ENCODE measurements around the gene C1QTNF6. TPM values are rescaled to one million over a fixed set of nuclear protein-coding genes. Genes with fewer than 3 reads are reported as not detected.

The C1QTNF6 gene
- total and polyA plus RNA-seq, 2 donors (not counting 3 experiments of a cell fraction or from before 2014, with no cell fraction given) = 20.2 to 27.6 TPM

GRCh38 chr22:37198258-37199102 is 10.4 kb upstream of the C1QTNF6 start:
- FAIRE-seq = no peak
- H3K79me2 ChIP-seq (ENCODE audit: control insufficient read depth, insufficient read depth, low read length) = no peaks in the 10 kb centered on the region
- H3K4me3 ChIP-seq (replicated peaks in 1 of 3; ENCODE audit: insufficient read depth in 1 of 3, low read depth in 1 of 3, low read length in 3 of 3) = peak overlapping the region; percentile 39 to 56 (median 52)
- CTCF ChIA-PET = interaction anchor here (0.6 to 5.1 kb wide), 44 partner anchors 10 to 692 kb away, joined by 3 to 69 read pairs (median 5); partner anchors contain the start of genes C1QTNF6, FOXRED2, IFT27 and KCTD17
- no peaks in the 10 kb centered on the region for H3K36me3 ChIP-seq (ENCODE audit: control insufficient read depth in 2 of 2, extremely low read depth in 1 of 2, insufficient read depth in 2 of 2, low read length in 2 of 2)
- dilution Hi-C loops (cut with MboI; ENCODE audit: extremely low pct_ligation_motif_present, low sequenced_read_pairs) (no loop called here), intact Hi-C loops (cut with micrococcal nuclease) (loop anchor here (1.0 to 2.0 kb wide), 8 partner anchors 9 to 416 kb away; no protein-coding TSS in a partner anchor)
- TF ChIP-seq FOS (IDR thresholded peaks at IDR 0.05; ENCODE audit: borderline replicate concordance, insufficient read depth, low read length) (no peak), GATA2 (IDR thresholded peaks at IDR 0.05; ENCODE audit: insufficient read depth, insufficient read length, low read depth, low read length) (no peak), CTCF (IDR thresholded peaks at IDR 0.05; ENCODE audit: extremely low read depth in 1 of 2, insufficient read depth in 1 of 2, low read depth in 1 of 2, low read length in 2 of 2) (peak; percentile 67 to 90), JUN (IDR thresholded peaks at IDR 0.05; ENCODE audit: borderline replicate concordance, insufficient read depth, insufficient read length, low read depth) (no peak)
- POLR2A ChIA-PET = no interaction called here
- peak overlapping the region; percentile 71 for H3K27ac ChIP-seq (ENCODE audit: insufficient read depth, low read depth, low read length)
- H3K9ac ChIP-seq (replicated peaks; ENCODE audit: extremely low read depth, insufficient read depth, low read length) = peak overlapping the region; percentile 80
- BruUV-seq (replicated peaks) = no TSS peak
- H4K20me1 ChIP-seq (replicated peaks; ENCODE audit: control insufficient read depth, extremely low read depth, insufficient read depth, low read length) = no peaks in the 10 kb centered on the region
- no peaks in the 10 kb centered on the region for H3K9me3 ChIP-seq (replicated peaks; ENCODE audit: control insufficient read depth, insufficient read depth, low read length)
- H3K27me3 ChIP-seq (ENCODE audit: control insufficient read depth in 2 of 2, insufficient read depth in 2 of 2, low read length in 2 of 2) = no peaks in the 10 kb centered on the region
- no peaks in the 10 kb centered on the region for H3K9me1 ChIP-seq (replicated peaks; ENCODE audit: control insufficient read depth, extremely low read depth, insufficient read depth, low read length)
- H3K4me1 ChIP-seq (ENCODE audit: control insufficient read depth, extremely low read depth, insufficient read depth, low read length) = peaks cover 28% of the 10 kb centered on the region
- peak overlapping the region; percentile 87 for H2AFZ ChIP-seq (ENCODE audit: low read depth, low read length)
- DNase-seq (ENCODE audit: low read depth, low spot score) = peak; percentile 71
- peak overlapping the region; percentile 89 for H3K4me2 ChIP-seq (ENCODE audit: insufficient read depth, low read length)

Data from endothelial cell of umbilical vein (primary cell).